ACHN (cell line): ENCODE data around the gene ULBP1.
"Not testable (repeated sequence)": the region's sequence is repeated elsewhere in the genome, so short reads cannot be mapped to it uniquely, and the experiment has no call there.

Source experiments
- DNase-seq: peaks from one replicate; pipeline ENCODE4 v3.0.0-alpha.2; 2015
- in situ Hi-C: cut with HindIII; loops from 2 replicates; pipeline ENCODE4 v1.10.0; 2017; ENCODE audit warnings: low sequenced_read_pairs, low pct_ligation_motif_present, low pct_unique_long_range_greater_than_20kb

The ULBP1 gene

DNA sequence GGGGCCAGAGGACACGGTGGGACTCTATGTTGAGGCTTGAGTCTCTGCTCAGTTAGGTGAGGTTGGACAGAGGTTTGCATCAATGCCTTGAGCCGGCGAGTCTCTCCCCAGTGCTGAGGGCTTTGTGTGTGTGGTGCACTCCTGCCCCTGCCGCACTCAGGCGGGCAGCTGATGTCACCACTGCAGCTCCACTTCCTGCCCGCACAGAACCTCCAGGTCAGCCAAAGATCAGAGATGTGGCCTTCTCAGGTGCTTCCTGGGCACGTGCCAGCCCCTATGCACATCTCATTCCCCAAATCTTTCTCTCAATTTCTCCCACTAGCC is 27.7 kb downstream of the ULBP1 start:
- DNase-seq, in situ Hi-C loops: not testable (repeated sequence)

DNA sequence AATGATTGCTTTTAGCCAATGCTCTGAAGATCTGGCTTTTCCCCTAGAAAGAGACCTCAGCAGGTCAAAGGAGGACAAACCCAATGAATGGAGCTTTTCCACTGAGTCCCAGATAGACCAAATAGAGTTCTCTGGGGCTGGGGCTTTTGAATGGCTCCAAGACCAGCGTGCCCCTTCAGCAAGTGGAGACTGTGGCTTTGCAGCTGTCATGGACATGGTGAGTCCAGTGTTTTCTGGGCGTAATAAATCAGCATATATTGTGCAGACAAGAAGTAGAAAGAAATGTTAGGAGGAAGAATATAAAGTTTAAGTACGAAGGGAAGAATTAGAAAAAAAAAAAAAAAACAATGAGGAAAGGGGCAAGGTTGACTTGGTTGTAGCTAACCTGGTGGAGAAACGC is 28.1 kb downstream of the ULBP1 start:
- in situ Hi-C loops: no loop called here
- no peak for DNase-seq

DNA sequence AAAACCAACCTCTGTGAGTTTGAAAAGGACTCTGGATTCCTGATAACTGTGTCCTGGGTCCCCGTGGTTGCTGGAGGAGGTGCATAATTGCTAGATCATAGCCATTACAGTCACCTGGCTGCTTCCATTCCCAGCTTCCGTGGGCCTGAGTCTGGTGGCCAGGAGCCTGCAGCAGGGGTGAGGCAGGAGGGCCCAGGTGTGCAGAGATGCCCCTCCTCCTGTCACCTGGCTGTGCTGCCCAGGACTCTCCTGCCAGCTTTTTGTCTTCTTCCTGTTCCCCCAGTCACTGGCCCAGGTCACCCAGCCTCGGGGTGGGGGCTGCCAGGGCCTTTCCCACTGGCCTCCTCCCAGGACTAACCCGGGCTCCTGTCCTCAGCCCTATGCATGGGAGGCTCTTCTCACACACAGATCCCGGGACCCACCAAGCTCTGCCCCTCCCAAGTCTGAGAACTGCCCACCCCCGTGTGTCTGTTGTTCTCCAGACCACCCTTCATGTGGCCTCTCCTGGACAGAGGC is 31.6 kb downstream of the ULBP1 start:
- DNase-seq: no peak
- in situ Hi-C loops: no loop called here

DNA sequence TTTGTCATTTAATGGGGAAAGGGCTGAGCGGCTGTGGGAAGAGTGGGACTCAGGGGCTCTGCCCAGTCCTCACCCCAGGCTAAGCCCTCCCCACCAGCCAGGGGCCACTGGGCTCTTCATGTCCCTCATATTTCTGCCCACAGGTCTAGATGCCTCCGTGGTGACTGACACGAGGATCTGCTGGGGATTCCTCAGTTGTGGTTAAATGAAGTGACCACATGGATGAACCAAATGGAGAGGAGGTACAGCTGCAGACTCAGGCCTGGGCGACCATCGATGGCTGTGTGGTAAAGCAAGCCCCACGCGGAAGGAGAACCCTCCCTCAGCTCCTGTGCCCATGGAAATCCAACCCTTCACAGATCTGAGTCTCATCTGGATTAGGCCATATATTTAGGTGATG is 32.2 kb downstream of the ULBP1 start:
- in situ Hi-C loops: no loop called here
- DNase-seq: no peak

DNA sequence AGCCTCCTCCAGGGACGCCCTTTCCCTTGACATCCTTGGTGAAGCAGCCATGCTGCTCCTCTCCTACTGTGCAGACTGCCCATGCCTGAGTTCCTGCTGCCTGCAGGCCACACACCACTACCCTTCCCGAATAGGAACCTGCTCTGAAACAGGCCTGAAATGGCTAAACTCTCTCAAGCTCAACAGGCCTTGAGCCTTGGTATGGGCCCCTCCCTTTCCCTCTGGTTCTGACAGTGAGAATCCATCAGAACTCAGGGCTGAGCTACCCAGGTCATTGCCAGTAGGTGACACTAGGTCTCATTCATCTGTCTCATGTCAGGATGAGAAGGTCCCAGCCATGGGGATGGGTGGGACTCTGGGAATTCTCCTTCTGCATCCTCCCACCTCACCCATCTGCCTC is 35.9 kb downstream of the ULBP1 start:
- in situ Hi-C loops: no loop called here
- no peak for DNase-seq

DNA sequence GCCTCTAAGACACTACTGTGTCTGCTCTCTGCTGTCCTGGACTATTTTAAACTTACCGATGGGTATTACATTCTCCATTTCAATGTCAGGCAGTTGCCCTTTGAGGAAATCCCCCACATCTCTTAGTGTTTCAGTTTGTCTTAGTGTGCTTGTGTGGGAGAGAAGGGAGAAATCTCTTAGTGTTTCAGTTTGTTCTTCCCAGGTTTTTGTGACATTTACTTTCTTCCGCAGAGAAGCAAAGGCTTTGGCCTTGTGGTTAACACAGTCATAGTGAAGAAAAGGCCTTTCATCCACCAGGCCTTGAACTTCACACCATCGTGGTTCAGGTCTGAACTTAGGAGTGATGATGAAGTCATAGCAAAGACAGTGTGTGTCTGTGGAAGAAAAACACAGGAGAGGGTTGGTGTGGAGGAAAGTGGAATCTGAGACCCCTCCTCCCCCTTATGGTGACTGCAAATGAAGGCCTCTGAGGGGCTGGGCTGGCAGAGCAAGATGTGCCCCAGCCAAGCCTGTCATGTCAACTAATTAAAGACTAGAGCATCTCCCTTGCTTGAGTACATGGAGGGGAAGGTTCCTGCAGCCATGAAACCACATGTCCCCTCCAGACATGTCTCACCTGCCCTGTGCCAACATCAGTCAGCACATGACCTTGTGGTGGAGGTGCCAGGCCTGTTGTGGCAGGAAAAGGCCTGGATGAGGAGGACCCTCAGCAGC is 37.7 kb downstream of the ULBP1 start:
- in situ Hi-C loops: no loop called here
- no peak for DNase-seq

DNA sequence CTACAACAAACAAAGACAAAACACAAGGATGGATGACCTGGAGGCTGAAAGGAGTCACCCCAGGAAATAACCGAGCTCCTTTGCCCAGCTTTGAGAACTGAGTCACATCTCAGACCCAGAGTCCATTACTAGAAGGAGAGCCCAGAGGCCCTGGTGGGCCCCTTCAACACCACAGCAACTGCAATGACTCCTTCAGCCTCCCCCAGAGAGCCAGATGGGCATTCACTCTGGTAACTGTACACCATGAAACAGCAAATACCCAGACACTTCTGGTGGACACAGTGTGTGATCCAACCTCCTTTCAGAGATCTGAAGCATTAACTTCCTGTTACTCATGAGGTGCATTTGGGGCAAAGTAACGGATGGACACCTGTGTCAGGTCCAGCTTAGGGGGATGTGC is 39.0 kb downstream of the ULBP1 start:
- in situ Hi-C loops: no loop called here
- DNase-seq: no peak

DNA sequence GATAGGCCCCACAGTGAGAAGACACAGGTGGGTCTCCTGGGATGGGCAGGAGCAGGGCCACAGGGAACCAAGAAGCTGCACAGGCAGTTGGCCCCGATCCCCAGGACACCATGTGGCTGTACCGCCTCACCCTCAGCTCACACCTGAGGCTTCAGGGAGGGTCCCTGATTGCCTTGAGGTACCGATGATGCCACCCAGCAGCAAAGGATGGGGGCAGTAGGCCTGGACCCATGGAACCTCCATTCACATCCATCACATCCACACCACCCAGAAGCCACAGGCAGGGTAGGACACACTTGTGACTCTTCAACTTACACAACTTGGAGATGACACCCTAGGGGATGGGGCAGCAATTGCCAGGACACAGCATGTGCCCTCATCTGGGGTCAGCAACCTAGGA is 39.9 kb downstream of the ULBP1 start:
- DNase-seq, in situ Hi-C loops: not testable (repeated sequence)

DNA sequence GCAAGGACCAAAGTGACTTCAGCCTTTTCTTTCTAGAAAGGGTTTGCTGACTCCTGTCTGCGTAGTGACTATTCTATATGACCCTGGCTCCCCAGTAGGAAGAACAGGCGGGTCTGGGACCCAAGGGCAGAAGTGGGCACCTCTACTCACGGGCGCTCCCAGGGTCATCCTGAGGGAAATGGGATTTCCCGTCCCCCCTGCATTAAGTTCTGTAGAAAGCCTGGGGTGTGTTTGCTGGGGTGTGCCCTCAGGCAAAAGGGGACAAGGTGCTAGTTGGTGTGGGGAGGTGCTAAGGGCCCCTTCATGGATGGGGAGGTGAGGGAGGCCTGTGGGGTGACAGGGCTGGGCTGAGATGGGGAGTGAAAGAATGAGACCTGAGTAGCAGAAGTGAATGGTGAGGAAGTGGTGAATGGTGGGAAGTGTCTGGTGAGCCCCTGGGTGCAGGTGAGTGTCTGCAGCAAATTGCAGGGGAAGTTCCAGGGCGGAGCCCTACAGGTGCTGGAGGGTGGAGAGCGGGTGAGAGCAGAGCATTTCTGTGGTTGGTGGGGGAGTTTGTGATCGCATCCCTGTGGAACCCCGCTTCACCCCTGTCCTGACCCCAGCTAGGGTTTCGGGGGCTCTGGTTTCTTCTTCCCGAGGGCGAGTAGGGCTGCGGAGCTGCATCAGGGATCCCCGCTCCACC is 40.5 kb downstream of the ULBP1 start:
- in situ Hi-C loops: no loop called here
- DNase-seq: no peak

DNA sequence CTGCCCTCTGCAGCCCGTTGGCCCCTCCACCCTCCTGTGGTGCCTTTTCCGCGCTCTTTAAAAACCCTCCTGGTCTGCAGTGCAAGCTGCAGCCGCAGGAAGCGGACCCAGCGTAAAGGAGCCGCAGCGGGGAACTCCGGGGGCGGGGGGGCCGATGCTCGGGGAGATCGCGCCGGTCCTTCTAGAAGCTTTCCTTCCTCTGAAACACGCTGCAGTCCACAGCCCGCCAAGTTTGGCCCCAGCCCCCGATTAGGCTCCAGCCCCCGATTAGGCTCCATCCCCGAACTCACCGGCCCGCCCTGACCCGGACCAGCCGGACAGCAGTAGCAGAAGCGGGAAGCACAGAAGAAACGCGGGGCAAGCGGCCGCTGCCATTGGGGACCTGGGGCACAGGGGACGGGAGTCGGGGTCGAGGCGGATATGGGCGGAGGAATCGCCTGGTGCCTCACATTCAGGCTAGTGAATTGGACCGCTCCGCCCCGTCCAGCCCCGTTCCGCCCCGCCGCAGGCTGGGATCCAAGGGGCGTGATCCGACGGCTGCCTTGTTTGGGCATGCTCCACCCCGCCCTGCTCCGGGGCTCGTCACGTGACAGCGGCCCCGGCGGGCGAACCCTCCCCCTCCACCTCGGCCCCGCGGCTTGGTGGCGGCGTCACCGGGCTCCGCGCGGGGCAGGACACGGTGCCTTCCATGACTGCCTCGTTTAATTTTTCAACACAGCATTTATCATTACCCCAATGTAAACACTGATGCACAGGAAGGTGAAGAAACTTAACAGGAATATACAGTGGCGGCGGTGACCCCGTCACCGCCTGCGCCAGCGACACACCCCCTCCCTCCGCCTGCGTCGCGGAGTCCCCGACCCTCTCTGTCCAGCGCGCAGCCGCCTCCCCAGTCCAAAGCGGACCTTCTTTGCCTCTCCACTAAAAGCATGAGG is 41.3 kb downstream of the ULBP1 start:
- in situ Hi-C loops: no loop called here
- peak; percentile 92 for DNase-seq

DNA sequence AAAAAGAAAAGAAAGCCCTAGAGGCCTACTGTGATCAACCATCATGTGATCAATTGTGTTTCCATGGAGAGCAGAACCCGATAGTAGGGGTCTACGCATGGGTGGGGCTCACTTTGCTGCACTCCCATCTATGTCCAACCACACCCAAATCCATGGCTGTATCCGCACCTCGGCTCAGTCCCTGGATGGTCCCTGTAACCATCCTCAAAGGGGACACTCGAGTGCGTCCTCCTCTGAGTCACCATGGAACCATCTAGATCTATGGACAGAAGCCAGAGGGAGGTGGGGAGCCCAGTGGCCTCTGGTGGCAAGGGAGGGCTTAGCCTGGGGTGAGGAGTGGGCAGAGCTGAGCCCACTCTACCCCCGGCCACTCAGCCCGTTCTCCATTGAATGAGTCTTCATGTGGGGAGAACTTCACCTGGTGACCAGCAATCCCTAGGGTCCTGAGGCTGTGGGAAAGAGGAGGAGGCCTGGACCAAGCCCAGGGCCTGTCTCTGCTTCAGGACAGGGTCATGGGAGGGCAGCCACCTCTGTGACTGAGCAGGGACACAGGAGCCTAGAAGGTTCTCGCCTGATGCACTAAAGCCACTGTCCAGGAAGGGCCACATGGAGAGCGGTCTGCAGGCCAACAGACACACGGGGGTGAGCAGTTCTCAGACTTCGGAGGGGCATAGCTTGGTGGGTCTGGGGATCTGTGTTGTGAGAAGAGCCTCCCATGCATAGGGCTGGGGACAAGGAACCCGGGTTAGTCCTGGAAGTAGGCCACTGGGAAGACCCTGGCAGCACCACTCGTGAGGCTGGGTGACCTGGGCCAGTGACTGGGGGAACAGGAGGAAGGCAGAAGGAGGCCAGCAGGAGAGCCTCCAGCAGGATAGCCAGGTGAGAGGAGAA is 42.3 kb downstream of the ULBP1 start:
- in situ Hi-C loops: no loop called here
- DNase-seq: no peak

DNA sequence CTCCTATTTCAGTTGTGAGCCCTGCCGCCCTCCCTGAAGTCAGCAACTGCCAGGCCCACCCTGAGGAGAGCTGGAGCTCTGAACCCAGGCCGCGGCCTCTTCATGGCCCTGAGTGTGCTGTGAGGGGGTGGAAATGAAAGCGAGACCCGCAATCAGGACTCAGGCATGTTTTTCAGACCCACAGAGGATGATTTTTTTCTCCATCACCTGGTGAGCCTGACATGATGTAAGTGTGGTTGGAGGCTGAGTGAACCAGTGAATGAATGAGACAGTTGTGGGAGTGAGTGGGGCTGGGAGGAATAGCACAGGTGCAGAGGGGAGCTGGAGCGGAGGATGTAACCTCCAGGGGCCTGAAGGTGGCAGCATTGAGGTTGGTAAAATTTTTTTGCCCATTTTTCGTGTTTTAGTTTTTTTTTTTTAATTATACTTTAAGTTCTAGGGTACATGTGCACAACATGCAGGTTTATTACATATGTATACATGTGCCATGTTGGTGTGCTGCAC is 43.3 kb downstream of the ULBP1 start:
- in situ Hi-C loops: no loop called here

DNA sequence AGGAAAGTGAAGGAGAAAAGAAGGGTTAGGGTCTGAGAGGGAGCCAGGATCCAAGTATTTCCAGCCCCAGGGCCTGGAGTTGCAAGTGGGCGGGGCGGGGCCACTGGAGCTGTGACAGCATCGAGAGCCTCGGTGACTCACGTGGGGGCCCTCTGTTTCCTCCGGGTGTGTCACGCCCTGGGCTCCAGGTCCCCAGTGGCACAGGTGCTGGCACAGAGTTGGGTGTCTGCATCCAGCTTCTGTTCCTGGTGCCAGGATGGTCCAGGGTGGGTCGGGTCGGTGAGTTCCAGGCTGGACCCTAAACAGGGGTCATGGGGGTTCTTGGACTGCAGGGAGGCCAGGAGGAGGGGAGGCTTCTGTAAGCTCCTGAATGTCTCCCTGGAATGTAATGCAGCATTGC is 44.8 kb downstream of the ULBP1 start:
- DNase-seq: no peak
- in situ Hi-C loops: no loop called here

More for the DNA sequence above, 43.3 kb downstream of the ULBP1 start:
- peak; percentile 29 for DNase-seq

DNA sequence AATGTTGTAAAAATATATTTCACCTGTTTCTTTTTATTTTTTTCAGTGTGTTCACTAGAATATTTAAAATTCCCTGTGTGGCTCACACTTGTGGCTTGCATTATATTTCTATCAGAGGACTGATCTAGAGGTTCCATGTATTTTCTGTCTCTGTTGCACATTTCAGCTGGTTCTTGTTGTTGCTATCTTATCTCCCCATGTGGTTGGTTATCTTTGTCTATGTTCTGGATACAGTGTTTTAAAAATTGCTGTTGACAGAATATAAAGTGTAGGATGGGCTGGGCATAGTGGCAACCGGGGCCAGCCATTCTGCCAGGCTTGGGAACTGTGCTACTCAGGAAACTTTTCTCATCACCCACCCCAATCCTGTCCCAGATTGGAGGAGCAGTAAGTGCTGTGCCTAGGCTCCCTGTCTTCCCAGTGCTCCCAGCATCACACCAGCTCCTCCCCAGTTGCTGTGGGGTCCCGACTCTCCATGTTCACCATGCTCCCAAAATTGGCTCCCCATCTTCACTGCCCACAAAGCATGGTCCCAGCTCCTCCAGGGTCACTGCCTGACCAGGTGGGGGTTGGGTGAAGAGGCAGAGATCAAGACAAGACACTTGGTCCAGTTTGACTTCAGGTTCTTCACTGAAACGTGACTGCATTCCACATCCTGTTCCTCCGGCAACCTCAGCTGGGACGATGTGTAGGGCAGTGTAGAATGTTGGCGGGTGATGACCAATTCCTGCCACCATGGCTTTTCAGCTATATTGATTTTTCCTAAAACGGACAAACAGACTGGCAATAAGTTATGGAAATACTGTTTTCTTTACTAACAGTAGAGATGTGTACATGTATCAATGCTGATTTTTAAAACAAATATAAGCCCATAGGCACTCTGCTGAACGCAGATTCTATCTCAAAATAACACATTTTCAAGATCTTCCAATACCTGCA is 49.4 kb downstream of the ULBP1 start:
- DNase-seq, in situ Hi-C loops: not testable (repeated sequence)

DNA sequence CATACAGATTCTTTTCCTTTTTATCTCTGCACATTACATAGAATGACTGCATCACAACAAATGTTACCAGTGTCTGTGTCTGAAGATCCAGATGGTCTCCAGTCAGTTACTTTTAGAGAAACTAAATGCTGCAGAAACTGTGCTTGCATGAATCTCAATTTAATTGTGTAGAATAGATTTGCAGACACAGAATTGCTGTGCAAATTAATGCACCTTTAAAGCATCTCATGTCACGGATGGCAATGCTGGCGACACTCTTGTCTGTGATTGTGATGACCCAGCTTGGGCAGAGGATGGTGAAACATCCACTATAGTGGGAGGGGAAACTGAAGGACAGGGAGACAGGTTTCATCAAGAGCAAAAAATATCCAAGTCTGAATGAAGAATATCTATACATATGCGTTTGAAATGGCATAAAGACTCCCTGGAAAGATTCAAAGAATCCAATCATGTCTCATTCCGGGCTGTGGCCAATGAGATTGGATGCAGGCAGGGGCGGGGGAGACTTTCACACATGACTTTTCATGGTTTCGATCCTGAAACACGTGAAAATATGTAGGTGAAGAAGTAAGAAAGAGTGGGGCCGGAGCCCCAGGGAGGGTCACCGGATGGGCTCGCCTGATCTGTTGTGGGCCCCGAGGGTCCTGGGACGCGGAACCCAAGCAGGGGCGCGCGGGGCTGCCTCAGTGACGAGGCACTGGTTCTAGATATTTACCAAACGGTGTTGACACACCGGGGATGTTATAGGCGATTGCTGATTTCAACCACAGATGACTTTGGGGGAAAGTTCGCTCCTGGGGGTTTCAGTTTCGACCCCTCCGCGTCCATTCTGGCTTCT is 50.3 kb downstream of the ULBP1 start:
- in situ Hi-C loops, DNase-seq: not testable (repeated sequence)

DNA sequence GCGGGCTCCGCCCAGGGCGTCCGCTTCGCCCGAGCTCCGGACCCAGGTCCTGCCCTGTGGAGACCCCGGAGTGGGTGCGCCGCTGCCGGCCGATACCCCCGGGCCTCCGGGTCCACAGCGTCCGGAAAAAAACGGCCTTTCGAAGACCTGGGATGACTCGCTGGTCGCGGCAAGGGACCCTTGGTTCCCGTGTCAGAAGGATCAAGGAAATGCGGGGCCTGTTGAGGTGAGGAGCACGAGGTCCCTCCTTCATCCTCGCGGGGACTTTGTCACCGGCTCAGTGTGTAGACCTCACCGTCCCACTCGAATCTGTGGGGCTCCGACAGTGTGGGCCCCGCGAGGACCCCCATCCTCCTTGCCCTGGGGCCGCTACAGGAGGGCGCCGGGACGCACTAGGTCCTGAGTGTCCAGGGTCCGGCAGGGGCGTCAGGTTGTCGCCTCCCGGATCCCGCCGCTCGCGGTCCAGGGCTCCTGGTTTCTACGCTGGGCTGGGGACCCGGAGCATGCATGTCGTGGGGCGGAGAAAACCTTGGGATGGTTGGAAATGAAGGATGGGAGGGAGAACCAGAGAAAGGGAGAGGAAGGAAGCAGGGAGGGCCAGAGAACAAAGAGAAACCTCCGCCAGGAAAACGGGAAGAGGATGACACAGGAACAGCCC is 51.0 kb downstream of the ULBP1 start:
- DNase-seq, in situ Hi-C loops: not testable (repeated sequence)
